ENCODE data around the gene CS. TPM values are rescaled to one million over a fixed set of nuclear protein-coding genes. Genes with fewer than 3 reads are reported as not detected.

Gene CS
- total RNA-seq, 1 donor from 2014 or later, result 302 TPM

DNA sequence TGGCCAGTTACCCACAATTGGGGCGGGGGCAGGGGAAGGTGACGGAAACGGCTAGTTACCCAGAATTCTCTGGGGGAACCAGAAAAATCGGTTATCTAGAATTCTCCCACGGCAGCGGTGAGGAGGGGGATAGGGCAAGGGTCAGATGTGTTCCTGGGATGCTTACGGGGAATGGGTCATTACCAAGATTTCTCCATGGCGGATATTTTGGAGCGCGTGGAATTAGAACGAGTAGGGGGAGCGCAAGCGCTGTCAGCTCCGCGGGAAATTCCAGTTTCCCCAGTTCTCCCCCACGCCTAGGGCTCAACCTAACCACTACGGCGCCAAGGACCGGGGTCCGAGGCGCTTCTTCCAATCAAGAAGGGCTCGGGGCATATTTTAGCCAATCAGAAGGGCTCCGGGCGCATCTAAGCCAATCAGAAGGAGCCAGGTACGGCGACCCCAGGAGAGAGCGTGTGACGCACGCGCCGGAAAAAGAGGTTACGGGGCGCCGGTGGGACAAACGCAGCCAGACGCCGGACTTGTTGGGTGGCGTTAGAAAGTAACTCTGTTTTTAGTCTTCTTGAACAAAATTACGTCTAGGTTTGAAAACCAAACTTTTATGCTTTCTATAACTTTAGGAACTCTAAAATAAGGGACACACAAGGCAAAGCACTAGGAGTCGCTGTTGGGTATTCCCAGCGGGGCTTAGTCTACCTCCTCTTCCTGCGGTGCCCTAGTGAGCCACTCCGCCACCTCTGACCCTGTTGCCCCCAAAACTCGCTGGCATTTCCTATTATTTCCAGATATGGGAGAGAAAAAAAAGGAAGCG, 33.8 kb upstream of the CS start, which contains the start of gene PAN2:
TSS of gene PAN2 (minus strand) at position 322 of the 811 bp plus-strand sequence. CDS start 906 bp downstream, outside the sequence.
- peak within 1 kb of the TSS; percentile 89 for H3K27ac Mint-ChIP-seq (ENCODE audit: unreplicated experiment)
- peak within 1 kb of the TSS; percentile 96 for H3K4me3 Mint-ChIP-seq
- H3K9me3 Mint-ChIP-seq, result no peaks in the 10 kb centered on the region
- TF ChIP-seq, protein P1, sequence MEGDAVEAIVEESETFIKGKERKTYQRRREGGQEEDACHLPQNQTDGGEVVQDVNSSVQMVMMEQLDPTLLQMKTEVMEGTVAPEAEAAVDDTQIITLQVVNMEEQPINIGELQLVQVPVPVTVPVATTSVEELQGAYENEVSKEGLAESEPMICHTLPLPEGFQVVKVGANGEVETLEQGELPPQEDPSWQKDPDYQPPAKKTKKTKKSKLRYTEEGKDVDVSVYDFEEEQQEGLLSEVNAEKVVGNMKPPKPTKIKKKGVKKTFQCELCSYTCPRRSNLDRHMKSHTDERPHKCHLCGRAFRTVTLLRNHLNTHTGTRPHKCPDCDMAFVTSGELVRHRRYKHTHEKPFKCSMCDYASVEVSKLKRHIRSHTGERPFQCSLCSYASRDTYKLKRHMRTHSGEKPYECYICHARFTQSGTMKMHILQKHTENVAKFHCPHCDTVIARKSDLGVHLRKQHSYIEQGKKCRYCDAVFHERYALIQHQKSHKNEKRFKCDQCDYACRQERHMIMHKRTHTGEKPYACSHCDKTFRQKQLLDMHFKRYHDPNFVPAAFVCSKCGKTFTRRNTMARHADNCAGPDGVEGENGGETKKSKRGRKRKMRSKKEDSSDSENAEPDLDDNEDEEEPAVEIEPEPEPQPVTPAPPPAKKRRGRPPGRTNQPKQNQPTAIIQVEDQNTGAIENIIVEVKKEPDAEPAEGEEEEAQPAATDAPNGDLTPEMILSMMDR (conservative IDR thresholded peaks at IDR 0.05), result peak; percentile 77
- H3K4me1 Mint-ChIP-seq, result peaks cover 26% of the 10 kb centered on the region
- peak; percentile 80 for DNase-seq (ENCODE audit: low read depth, low spot score)
- H3K27me3 Mint-ChIP-seq (ENCODE audit: low read depth), result no peaks in the 10 kb centered on the region
- H3K36me3 Mint-ChIP-seq (ENCODE audit: low read depth), result no peaks in the 10 kb centered on the region

GRCh38 chr12:56333197-56333678, 33.1 kb upstream of the CS start:
- H3K4me1 Mint-ChIP-seq, result peaks cover 22% of the 10 kb centered on the region
- no peaks in the 10 kb centered on the region for H3K9me3 Mint-ChIP-seq

DNA sequence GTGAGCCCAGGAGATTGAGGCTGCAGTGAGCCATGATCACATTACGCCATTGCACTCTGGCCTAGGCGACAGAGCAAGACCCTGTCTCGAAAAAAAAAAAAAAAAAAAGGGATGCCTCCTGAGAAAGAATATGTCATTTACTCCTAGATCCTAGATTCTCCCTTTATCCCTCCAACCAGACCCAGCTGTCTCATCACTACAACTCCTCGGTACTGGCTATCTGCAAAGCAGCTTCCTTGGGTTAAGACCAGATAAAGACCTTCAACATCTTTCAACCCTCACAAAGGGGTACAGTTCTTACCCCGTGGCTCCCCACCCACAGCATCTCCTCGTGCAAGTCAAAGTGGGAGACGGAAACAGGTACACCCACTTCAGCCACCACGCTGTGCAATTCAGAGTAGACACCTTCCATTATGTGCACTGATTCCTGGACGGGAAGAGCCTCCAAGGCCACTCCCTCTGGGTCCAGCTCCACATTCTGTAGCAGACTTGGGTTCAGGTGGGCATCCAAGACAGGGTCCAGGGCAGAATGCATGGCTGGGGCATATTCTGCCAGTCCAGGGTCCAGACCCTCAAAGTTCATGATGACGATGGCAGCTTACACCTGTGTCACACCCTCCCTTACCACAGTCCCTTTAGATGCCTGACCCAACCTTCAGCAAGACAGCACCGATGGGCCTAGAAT, 32.5 kb upstream of the CS start:
- H3K36me3 Mint-ChIP-seq (ENCODE audit: low read depth), result no peaks in the 10 kb centered on the region
- H3K9me3 Mint-ChIP-seq, result no peaks in the 10 kb centered on the region
- peaks cover 22% of the 10 kb centered on the region for H3K4me1 Mint-ChIP-seq
- DNase-seq (ENCODE audit: low read depth, low spot score), result no peak
- peak overlapping the region; percentile 96 for H3K4me3 Mint-ChIP-seq
- no peak overlapping the region for H3K27ac Mint-ChIP-seq (ENCODE audit: unreplicated experiment)
- no peaks in the 10 kb centered on the region for H3K27me3 Mint-ChIP-seq (ENCODE audit: low read depth)
- TF ChIP-seq, protein P1 (conservative IDR thresholded peaks at IDR 0.05), result no peak

More at GRCh38 chr12:56333197-56333678, 33.1 kb upstream of the CS start:
- Mint-ChIP-seq H3K36me3 (ENCODE audit: low read depth) (no peaks in the 10 kb centered on the region), H3K27me3 (ENCODE audit: low read depth) (no peaks in the 10 kb centered on the region), H3K4me3 (peak overlapping the region; percentile 96), H3K27ac (ENCODE audit: unreplicated experiment) (peak overlapping the region; percentile 89)
- DNase-seq (ENCODE audit: low read depth, low spot score), result no peak
- TF ChIP-seq, protein P1 (conservative IDR thresholded peaks at IDR 0.05), result no peak

DNA sequence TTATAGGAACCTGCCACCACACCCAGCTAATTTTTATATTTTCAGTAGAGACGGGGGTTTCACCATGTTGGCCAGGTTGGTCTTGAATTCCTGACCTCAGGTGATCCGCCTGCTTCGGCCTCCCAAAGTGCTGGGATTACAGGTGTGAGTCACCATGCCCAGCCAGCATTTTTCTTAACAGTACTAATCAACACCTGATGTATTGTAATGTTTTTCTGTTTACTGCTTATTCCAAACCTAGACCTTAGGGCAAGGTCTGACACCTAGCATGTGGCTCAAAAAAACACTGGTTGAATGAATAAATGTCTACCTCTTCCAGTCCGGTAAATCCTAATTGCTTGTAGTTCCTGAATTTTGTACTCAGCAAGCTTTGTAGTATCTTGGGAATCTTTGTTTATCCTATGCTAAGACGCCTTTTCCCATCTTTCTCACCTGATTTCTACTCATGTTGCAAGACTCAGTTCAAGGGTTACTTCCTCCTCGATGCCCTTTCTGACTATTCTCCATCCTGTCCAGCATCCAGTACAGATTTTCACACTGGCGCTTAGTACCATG, 30.9 kb upstream of the CS start:
- no peak for DNase-seq (ENCODE audit: low read depth, low spot score)
- Mint-ChIP-seq H3K4me1 (peaks cover 22% of the 10 kb centered on the region), H3K27ac (ENCODE audit: unreplicated experiment) (no peak overlapping the region), H3K36me3 (ENCODE audit: low read depth) (no peaks in the 10 kb centered on the region), H3K4me3 (peak overlapping the region; percentile 1), H3K27me3 (ENCODE audit: low read depth) (no peaks in the 10 kb centered on the region), H3K9me3 (no peaks in the 10 kb centered on the region)
- TF ChIP-seq, protein P1 (conservative IDR thresholded peaks at IDR 0.05), result no peak

DNA sequence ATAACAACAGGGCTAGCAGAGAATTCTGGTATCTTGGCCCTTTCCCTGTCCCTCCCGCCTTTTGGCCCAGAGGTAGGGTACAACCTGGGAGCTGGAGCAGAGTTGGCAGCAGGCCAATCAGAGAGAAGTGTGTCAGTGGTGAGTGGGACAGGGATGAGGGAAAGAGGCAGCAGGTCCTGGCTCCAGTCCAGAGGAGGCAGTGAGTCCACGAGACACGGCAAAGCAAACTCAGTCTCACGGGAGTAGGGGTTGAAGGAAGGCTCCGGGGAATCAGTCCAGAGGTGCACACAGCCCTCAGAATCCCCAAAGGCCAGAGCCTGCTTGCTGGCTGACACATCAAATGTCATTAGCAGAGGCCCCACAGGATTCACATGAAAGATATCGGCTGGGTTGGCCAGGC, 26.4 kb upstream of the CS start:
- Mint-ChIP-seq H3K36me3 (ENCODE audit: low read depth) (peaks cover 3% of the 10 kb centered on the region), H3K4me1 (no peaks in the 10 kb centered on the region)

More for the DNA sequence above, 26.4 kb upstream of the CS start:
- TF ChIP-seq, protein P1 (conservative IDR thresholded peaks at IDR 0.05), result no peak
- H3K9me3 Mint-ChIP-seq, result no peaks in the 10 kb centered on the region
- no peak for DNase-seq (ENCODE audit: low read depth, low spot score)
- no peaks in the 10 kb centered on the region for H3K27me3 Mint-ChIP-seq (ENCODE audit: low read depth)
- no peak overlapping the region for H3K4me3 Mint-ChIP-seq
- no peak overlapping the region for H3K27ac Mint-ChIP-seq (ENCODE audit: unreplicated experiment)

Data from neural crest cell (in vitro differentiated cells).